ENCODE results near the gene CDKAL1.

Gene CDKAL1

DNA sequence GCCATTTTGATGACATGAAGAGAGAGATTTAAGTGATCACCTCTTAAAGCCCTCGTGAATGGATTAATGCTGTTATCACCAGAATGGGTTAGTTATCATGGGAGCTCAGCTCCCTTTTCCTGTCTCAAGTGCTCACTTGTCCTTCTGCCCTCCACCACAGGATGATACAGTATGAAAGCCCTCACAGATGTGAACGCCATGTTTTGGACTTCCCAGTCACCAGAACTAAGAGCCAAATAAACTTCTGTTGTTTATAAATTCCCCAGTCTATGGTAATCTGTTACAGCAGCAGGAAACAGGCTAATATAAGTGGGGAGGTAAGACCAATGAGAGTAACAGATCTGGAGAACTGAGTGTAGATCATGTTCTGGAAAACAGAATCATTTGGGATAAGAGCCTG is 493.2 kb downstream of the CDKAL1 start:
- in situ Hi-C loops (cut with MboI; ENCODE audit: low sequenced_read_pairs, unreplicated experiment) = no loop called here
- TF ChIP-seq, protein P1, sequence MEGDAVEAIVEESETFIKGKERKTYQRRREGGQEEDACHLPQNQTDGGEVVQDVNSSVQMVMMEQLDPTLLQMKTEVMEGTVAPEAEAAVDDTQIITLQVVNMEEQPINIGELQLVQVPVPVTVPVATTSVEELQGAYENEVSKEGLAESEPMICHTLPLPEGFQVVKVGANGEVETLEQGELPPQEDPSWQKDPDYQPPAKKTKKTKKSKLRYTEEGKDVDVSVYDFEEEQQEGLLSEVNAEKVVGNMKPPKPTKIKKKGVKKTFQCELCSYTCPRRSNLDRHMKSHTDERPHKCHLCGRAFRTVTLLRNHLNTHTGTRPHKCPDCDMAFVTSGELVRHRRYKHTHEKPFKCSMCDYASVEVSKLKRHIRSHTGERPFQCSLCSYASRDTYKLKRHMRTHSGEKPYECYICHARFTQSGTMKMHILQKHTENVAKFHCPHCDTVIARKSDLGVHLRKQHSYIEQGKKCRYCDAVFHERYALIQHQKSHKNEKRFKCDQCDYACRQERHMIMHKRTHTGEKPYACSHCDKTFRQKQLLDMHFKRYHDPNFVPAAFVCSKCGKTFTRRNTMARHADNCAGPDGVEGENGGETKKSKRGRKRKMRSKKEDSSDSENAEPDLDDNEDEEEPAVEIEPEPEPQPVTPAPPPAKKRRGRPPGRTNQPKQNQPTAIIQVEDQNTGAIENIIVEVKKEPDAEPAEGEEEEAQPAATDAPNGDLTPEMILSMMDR (IDR thresholded peaks at IDR 0.05; ENCODE audit: borderline replicate concordance, control extremely low read depth, extremely low read depth, insufficient read depth, missing control alignments) = no peak
- DNase-seq (ENCODE audit: low spot score) = no peak

DNA sequence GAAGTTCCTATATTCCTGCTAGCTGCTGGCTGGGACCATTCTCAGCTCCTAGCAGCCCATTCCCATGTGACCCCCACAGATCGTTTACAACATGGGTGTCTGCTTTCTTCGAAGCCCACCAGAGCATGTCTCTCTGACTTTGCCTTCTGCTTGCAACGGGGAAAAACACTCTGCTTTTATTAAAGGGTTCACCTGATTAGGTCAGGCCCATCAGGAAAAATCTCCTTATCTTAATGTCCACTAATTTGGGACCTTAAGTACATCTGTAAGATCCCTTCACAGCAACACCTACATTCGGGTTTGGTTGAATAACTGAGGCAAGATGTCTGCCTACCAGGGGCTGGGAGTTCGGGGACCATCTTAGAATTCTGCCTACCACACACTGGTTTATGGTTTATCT is 496.9 kb downstream of the CDKAL1 start:
- DNase-seq (ENCODE audit: low spot score) = no peak
- in situ Hi-C loops (cut with MboI; ENCODE audit: low sequenced_read_pairs, unreplicated experiment) = no loop called here
- TF ChIP-seq, protein P1 (IDR thresholded peaks at IDR 0.05; ENCODE audit: borderline replicate concordance, control extremely low read depth, extremely low read depth, insufficient read depth, missing control alignments) = no peak

DNA sequence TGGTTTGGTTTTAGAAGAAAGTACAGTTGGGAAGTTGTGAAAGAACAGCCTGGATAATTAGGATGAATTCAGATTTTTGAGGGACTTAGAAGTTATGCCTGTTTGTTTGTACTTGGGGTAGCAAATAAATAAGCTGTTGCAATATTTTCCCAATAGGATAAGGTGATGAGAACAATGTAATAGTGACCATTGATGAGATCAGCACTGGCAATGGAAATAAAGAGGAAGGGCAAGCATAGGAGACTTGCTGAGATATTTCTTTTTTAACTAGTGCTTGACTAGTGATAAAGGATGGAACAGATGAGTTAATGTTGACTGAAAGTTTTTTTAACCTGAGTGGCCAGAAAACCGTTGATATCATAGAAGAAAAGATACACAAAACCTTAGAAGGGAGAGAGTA is 498.8 kb downstream of the CDKAL1 start:
- no peak for DNase-seq (ENCODE audit: low spot score)
- TF ChIP-seq, protein P1 (IDR thresholded peaks at IDR 0.05; ENCODE audit: borderline replicate concordance, control extremely low read depth, extremely low read depth, insufficient read depth, missing control alignments) = no peak
- in situ Hi-C loops (cut with MboI; ENCODE audit: low sequenced_read_pairs, unreplicated experiment) = no loop called here

DNA sequence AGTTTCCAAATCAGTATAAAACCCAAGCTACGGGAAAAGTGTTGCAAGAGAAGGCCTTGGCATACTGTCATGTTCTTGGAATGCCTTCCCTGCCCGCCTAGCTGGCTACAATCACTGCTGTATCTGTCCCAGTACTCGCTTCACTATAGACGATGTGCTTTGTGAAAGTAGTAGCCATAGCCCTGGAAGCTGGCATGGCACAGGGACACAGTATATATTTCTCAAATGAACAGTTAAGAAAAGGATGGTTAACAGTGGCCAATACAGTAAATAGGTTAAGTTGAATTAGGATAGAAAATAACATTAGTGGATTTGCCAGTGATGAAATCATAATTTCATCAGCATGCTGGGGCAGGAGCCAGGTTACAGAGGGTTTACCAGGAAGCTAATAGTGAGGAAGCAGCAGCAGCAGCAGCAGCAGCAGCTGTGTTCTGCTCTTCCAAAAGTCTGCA is 499.3 kb downstream of the CDKAL1 start:
- no peak for DNase-seq (ENCODE audit: low spot score)
- TF ChIP-seq, protein P1 (IDR thresholded peaks at IDR 0.05; ENCODE audit: borderline replicate concordance, control extremely low read depth, extremely low read depth, insufficient read depth, missing control alignments) = no peak
- in situ Hi-C loops (cut with MboI; ENCODE audit: low sequenced_read_pairs, unreplicated experiment) = no loop called here

DNA sequence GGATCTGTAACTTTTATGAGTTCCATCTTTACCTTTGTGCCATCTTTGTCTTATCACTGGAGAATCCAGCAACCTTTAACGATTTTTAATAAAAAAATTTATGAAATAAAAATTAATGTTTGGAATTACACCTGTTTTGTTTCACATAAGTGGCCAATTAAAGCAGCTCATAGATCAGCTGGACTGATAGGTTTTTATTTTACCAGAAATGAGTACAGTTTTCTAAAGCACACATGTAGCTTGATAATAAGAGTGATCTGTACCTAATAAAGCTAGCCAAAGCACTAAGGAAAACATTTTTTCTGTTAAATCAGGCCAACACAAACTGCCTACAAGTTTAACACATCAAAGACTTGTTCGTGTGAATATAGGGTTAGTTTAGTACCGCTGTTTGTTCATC is 500.1 kb downstream of the CDKAL1 start:
- in situ Hi-C loops (cut with MboI; ENCODE audit: low sequenced_read_pairs, unreplicated experiment) = no loop called here
- TF ChIP-seq, protein P1 (IDR thresholded peaks at IDR 0.05; ENCODE audit: borderline replicate concordance, control extremely low read depth, extremely low read depth, insufficient read depth, missing control alignments) = no peak
- no peak for DNase-seq (ENCODE audit: low spot score)

DNA sequence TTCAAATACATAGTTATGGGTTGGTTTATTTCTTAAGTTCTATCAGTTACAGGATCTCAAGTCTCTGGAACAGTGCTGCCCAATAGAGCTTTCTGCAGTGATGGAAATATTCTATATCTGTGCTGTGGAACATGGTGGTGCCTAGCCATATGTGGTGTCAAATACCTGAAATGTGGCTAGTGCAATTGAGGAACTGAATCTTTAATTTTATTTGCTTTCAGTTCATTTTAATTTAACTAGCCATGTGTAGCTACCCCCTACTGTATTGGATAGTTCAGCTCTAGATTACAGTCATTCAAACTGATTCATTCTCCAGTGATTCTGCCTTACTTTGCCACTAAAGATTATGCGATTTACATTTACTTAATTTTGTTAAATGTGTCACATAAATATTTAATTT is 503.2 kb downstream of the CDKAL1 start:
- TF ChIP-seq, protein P1 (IDR thresholded peaks at IDR 0.05; ENCODE audit: borderline replicate concordance, control extremely low read depth, extremely low read depth, insufficient read depth, missing control alignments) = no peak
- DNase-seq (ENCODE audit: low spot score) = no peak
- in situ Hi-C loops (cut with MboI; ENCODE audit: low sequenced_read_pairs, unreplicated experiment) = no loop called here

DNA sequence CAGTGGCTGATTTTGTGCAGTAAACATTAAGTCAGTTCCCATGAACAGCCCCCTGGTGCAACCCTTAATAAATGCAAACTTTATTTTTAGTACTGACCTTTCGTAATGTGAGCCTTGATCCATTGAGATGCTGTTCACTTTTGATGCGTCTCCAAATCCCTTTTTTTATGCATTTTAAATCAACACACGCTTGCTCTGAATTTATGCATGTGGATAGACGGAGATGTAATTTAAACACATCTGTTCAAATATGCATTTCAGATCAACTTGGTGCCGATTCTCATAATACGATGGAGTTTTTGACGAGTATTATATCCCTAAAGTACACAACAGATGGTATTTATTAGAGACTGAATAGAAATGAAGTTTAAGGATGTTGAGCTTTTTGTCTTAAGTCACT is 505.7 kb downstream of the CDKAL1 start:
- no peak for DNase-seq (ENCODE audit: low spot score)
- in situ Hi-C loops (cut with MboI; ENCODE audit: low sequenced_read_pairs, unreplicated experiment) = no loop called here
- TF ChIP-seq, protein P1 (IDR thresholded peaks at IDR 0.05; ENCODE audit: borderline replicate concordance, control extremely low read depth, extremely low read depth, insufficient read depth, missing control alignments) = no peak
